ENCODE results near the gene CREG1. TPM values are rescaled to one million over a fixed set of nuclear protein-coding genes. Genes with fewer than 3 reads are reported as not detected.

CREG1 gene
- total and polyA plus RNA-seq, 2 of the 8 experiments (the other 6 are each of a cell fraction or from before 2014, with no cell fraction given), result 29.8 to 30.1 TPM

DNA sequence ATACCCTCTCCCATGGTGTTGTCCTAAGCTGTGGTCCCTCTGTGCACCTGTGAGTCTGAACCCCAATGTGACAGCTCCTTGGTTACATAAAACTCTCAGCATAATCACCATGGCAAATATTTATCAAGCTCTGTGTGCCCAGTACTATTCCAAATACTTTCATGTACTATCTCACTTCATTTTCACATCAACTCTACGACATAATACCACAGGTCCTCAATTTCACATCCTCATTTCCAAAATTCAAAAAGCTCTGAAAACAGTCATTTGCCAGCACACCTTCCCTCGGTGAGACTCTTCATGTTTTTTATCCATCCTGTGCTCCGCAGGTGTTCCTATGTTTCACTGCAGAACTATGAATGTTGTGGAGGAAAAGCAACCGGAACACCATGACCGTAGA, 12.4 kb upstream of the CREG1 start:
- H3K23me2 ChIP-seq (ENCODE audit: low read depth, low read length), result no peaks in the 10 kb centered on the region; the same call in 1 of the 2 replicates
- DNase-seq (ENCODE audit: low read depth in 1 of 2, low spot score in 2 of 2) (no peak), FAIRE-seq (no peak)
- no peak overlapping the region for H3K4me3 ChIP-seq (ENCODE audit: extremely low read depth in 1 of 4, insufficient read depth in 2 of 4, low read depth in 3 of 4, low read length in 4 of 4)
- CTCF ChIA-PET (ENCODE audit: partially characterized antibody), result interaction anchor here (0.6 to 5.4 kb wide), 7 partner anchors 10 to 691 kb away, joined by 3 to 38 read pairs (median 7); no protein-coding TSS in a partner anchor
- no peak overlapping the region for H2BK12ac ChIP-seq (ENCODE audit: low read depth, low read length)
- H3K9ac ChIP-seq (replicated peaks in 1 of 4; ENCODE audit: extremely low read depth in 1 of 4, low read depth in 3 of 4, low read length in 3 of 4), result no peak overlapping the region
- H2BK5ac ChIP-seq (ENCODE audit: low read depth, low read length), result no peak overlapping the region
- H3K4ac ChIP-seq (replicated peaks; ENCODE audit: insufficient read length, low read depth, low read length), result no peak overlapping the region
- no peak overlapping the region for H3K14ac ChIP-seq (ENCODE audit: insufficient read length)
- no peaks in the 10 kb centered on the region for H3K9me3 ChIP-seq (ENCODE audit: insufficient read depth in 2 of 2, low read depth in 1 of 2, low read length in 1 of 2)
- no peak overlapping the region for H4K5ac ChIP-seq (ENCODE audit: insufficient read length, low read depth, low read length)
- no peaks in the 10 kb centered on the region for H3K4me1 ChIP-seq (replicated peaks in 1 of 4; ENCODE audit: control insufficient read depth in 3 of 4, insufficient read depth in 4 of 4, low read length in 3 of 4)
- no peak overlapping the region for H2BK20ac ChIP-seq (ENCODE audit: low read length)
- no peaks in the 10 kb centered on the region for H3K79me1 ChIP-seq (ENCODE audit: low read depth, low read length)
- TF ChIP-seq CBX8 (IDR thresholded peaks at IDR 0.05; ENCODE audit: borderline replicate concordance, low read depth, low read length) (no peak), SIRT6 (IDR thresholded peaks at IDR 0.05; ENCODE audit: low read length) (no peak), CTBP2 (IDR thresholded peaks at IDR 0.05; ENCODE audit: borderline replicate concordance, insufficient read depth, insufficient read length, low read length) (no peak), GABPA (IDR thresholded peaks at IDR 0.05; ENCODE audit: borderline replicate concordance, insufficient read depth, low read length) (no peak)
- H3K23ac ChIP-seq (ENCODE audit: insufficient read length), result no peak overlapping the region
- H2AK5ac ChIP-seq (ENCODE audit: low read depth, low read length), result no peak overlapping the region
- no peak overlapping the region for H2BK15ac ChIP-seq (ENCODE audit: low read length)
- POLR2A ChIA-PET (ENCODE audit: partially characterized antibody), result interaction anchor here (1.7 to 4.9 kb wide), 2 partner anchors 13 to 143 kb away, joined by 5 to 32 read pairs; partner anchors contain the start of gene CREG1
- 84 to 100% methylated on average over 1 to 5 of the region's 5 CpGs for WGBS, 2 experiments (ENCODE audit: extremely low coverage in 1 of 2, insufficient coverage in 1 of 2, insufficient read length in 1 of 2, insufficient replicate concordance in 2 of 2, low coverage in 1 of 2, low lambda C conversion rate in 2 of 2, missing lambda C conversion rate in 1 of 2)
- no peak overlapping the region for H3K27ac ChIP-seq (ENCODE audit: low read depth, low read length)
- H3K79me2 ChIP-seq (ENCODE audit: control insufficient read depth in 1 of 2, insufficient read depth in 2 of 2, low read length in 2 of 2), result no peaks in the 10 kb centered on the region
- no peaks in the 10 kb centered on the region for H3K36me3 ChIP-seq (ENCODE audit: control insufficient read depth in 2 of 4, insufficient read depth in 4 of 4, low read length in 3 of 4)
- H3K18ac ChIP-seq (ENCODE audit: extremely low read depth, low read length), result no peak overlapping the region
- H4K20me1 ChIP-seq (replicated peaks in 1 of 2; ENCODE audit: control insufficient read depth in 1 of 2, insufficient read depth in 2 of 2, low read length in 2 of 2), result no peaks in the 10 kb centered on the region
- no peak overlapping the region for H3K56ac ChIP-seq (replicated peaks; ENCODE audit: insufficient read length, low read depth, low read length)
- H3K4me2 ChIP-seq (ENCODE audit: insufficient read depth in 1 of 2, low read depth in 2 of 2, low read length in 2 of 2), result no peak overlapping the region
- H2AFZ ChIP-seq (ENCODE audit: low read length), result no peak overlapping the region
- H3K27me3 ChIP-seq (replicated peaks in 1 of 4; ENCODE audit: control insufficient read depth in 3 of 4, extremely low read depth in 1 of 4, insufficient read depth in 3 of 4, low read length in 3 of 4), result no peaks in the 10 kb centered on the region
- H2BK120ac ChIP-seq (replicated peaks; ENCODE audit: low read depth, low read length), result no peak overlapping the region
- no peak overlapping the region for H4K8ac ChIP-seq (ENCODE audit: extremely low read depth, insufficient read depth, low read length)
- H4K91ac ChIP-seq (replicated peaks; ENCODE audit: insufficient read length, low read length), result no peak overlapping the region

Measured in H1 (cell line).